Psoas muscle (tissue), 8 donors: ENCODE data around the gene TRAF3IP3. TPM values are rescaled to one million over a fixed set of nuclear protein-coding genes. Genes with fewer than 3 reads are reported as not detected.

ENCODE experiments used
- ATAC-seq, 4 donors: fragments of 200-7000 bp; cut with Tn5 transposase; one replicate each; pipeline ENCODE4 v1.9.1; 2020; ENCODE audit warnings: moderate library complexity in 3 of 4, mild to moderate bottlenecking in 2 of 4
- DNase-seq, 2 donors: peaks; one replicate each; pipeline ENCODE4 v3.0.0-alpha.2; 2020
- H3K27ac ChIP-seq: fragments of 200-600 bp; one replicate; pipeline ENCODE4 v1.8.0; 2022
- H3K27me3 ChIP-seq, 3 donors: fragments of 200-600 bp in 1 of 3; one replicate each; pipeline versions ENCODE4 v1.6.1 to v1.8.0; 2013 to 2022; ENCODE audit warnings: low read length in 2 of 3, mild to moderate bottlenecking in 2 of 3, moderate library complexity in 1 of 3; ENCODE audit not compliant: insufficient read depth in 3 of 3
- H3K36me3 ChIP-seq, 2 donors: fragments of 200-600 bp in 1 of 2; one replicate each; pipeline versions ENCODE4 v1.6.1 to v1.8.0; 2013 to 2022; ENCODE audit warnings: low read depth in 1 of 2, mild to moderate bottlenecking in 1 of 2, moderate library complexity in 1 of 2; ENCODE audit not compliant: insufficient read depth in 1 of 2
- H3K4me1 ChIP-seq: fragments of 200-600 bp; one replicate; pipeline ENCODE4 v1.8.0; 2022
- H3K4me3 ChIP-seq: fragments of 200-600 bp; one replicate; pipeline ENCODE4 v1.8.0; 2022; ENCODE audit warnings: mild to moderate bottlenecking
- H3K9me3 ChIP-seq: fragments of 200-600 bp; one replicate; pipeline ENCODE4 v1.8.0; 2022
- WGBS, 3 donors: extraction: QIAGEN DNeasy Blood & Tissue Kit; methylation state at CpG; one replicate each; pipeline versions ENCODE4 v1.1.6 to v1.1.7; 2013; 5-methylcytosine and 5-hydroxymethylcytosine counted together
- intact Hi-C, 2 donors: fragments of 100-400 bp; cut with DNase I; formaldehyde crosslinking; loops; one replicate each; pipeline versions ENCODE4 v1.11.0 to v1.14.2; 2022
- polyA plus RNA-seq, 3 donors: library from polyadenylated mRNA; stranded (reverse); fragments of 200-250 nt; gene quantifications; one replicate each; pipeline ENCODE4 v1.2.3, GENCODE V29; 2013
- total RNA-seq, 4 donors: library from RNA; stranded (reverse); fragmentation: NEBNext Ultra II Directional in 2 of 4; extraction: Animal tissue kit (Norgen Biotek cat#: 25700) in 2 of 4; gene quantifications; one replicate each; pipeline versions ENCODE4 v1.2.1 to v1.2.4, GENCODE V29; 2021 to 2023
- TF ChIP-seq, protein P1 (sequence below): fragments of 200-600 bp; IDR thresholded peaks from one replicate; pipeline ENCODE4 v1.8.0; 2022; ENCODE audit warnings: antibody characterized with exemption
- donor health status: healthy with polysubstance abuse.
- donor health status: DM: no; HTN: no; CAD: no; lungs with moderate emphysema.
- donor health status: Bipolar disorder and iron deficiency.
- donor health status: healthy.
- donor health status: DM: yes; HTN: yes; CAD: no.
- donor health status: DM: no; HTN: no; CAD: no.
- donor health status: DM: no; HTN: no; CAD: no.
- donor health status: DM: yes; HTN: yes; CAD: no.

The TRAF3IP3 gene
- total and polyA plus RNA-seq, 7 donors = 0.23 to 2.0 (median 0.84) TPM

GRCh38 chr1:209737118-209737505 lies 18.7 kb upstream of the TRAF3IP3 start:
- H3K4me1 ChIP-seq = no peaks in the 10 kb centered on the region
- TF ChIP-seq, protein P1, sequence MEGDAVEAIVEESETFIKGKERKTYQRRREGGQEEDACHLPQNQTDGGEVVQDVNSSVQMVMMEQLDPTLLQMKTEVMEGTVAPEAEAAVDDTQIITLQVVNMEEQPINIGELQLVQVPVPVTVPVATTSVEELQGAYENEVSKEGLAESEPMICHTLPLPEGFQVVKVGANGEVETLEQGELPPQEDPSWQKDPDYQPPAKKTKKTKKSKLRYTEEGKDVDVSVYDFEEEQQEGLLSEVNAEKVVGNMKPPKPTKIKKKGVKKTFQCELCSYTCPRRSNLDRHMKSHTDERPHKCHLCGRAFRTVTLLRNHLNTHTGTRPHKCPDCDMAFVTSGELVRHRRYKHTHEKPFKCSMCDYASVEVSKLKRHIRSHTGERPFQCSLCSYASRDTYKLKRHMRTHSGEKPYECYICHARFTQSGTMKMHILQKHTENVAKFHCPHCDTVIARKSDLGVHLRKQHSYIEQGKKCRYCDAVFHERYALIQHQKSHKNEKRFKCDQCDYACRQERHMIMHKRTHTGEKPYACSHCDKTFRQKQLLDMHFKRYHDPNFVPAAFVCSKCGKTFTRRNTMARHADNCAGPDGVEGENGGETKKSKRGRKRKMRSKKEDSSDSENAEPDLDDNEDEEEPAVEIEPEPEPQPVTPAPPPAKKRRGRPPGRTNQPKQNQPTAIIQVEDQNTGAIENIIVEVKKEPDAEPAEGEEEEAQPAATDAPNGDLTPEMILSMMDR = no peak
- H3K27ac ChIP-seq = no peak overlapping the region
- ATAC-seq (no peak), DNase-seq (no peak)
- intact Hi-C loops = no loop called here
- H3K36me3 ChIP-seq = no peaks in the 10 kb centered on the region
- H3K4me3 ChIP-seq = no peak overlapping the region
- H3K27me3 ChIP-seq = no peaks in the 10 kb centered on the region
- H3K9me3 ChIP-seq = no peaks in the 10 kb centered on the region
- WGBS, 3 donors = 73 to 83% (median 78%) methylated on average over 5 of the region's 5 CpGs

GRCh38 chr1:209738270-209738669 lies 17.6 kb upstream of the TRAF3IP3 start:
- TF ChIP-seq, protein P1 = no peak
- H3K4me3 ChIP-seq = no peak overlapping the region
- H3K27ac ChIP-seq = no peak overlapping the region
- DNase-seq = no peak
- no peaks in the 10 kb centered on the region for H3K27me3 ChIP-seq
- H3K36me3 ChIP-seq = no peaks in the 10 kb centered on the region
- intact Hi-C loops = no loop called here
- ATAC-seq = no peak
- 59 to 90% (median 69%) methylated on average over 1 of the region's 1 CpG for WGBS, 3 donors
- H3K9me3 ChIP-seq = no peaks in the 10 kb centered on the region
- H3K4me1 ChIP-seq = no peaks in the 10 kb centered on the region

- no peaks in the 10 kb centered on the region for H3K9me3 ChIP-seq
- H3K36me3 ChIP-seq = no peaks in the 10 kb centered on the region
- H3K27ac ChIP-seq = no peak overlapping the region
- no peak overlapping the region for H3K4me3 ChIP-seq
- TF ChIP-seq, protein P1 = no peak
- no peaks in the 10 kb centered on the region for H3K27me3 ChIP-seq
- ATAC-seq (no peak), DNase-seq (no peak)
- no peaks in the 10 kb centered on the region for H3K4me1 ChIP-seq
- intact Hi-C loops = no loop called here
- WGBS, 3 donors = 90 to 93% (median 92%) methylated on average over 3 of the region's 3 CpGs
These were observed 14.7 kb upstream of the TRAF3IP3 start for GRCh38 chr1:209741193-209741592.

DNA sequence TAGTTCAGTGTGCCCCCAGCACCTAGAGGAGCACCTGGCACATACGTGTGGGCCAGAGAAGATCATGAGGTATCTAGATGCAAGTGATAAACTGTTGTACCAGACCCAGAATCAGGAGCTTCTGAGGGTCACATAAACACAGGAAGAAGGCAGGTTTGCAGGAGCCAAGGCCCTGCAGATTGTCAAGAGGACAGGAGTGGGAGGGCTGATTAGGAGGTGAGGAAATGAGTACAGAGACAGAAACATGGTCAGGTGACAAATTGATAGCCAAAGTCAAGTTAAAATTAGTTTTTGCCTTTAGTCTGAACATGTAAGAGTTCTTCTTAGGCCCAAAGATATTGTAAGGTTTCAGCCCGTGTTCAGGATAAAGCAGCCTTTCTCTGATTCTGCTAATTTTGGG lies 14.0 kb upstream of the TRAF3IP3 start:
- H3K4me3 ChIP-seq = no peak overlapping the region
- no peaks in the 10 kb centered on the region for H3K4me1 ChIP-seq
- no peak overlapping the region for H3K27ac ChIP-seq
- TF ChIP-seq, protein P1 = no peak
- no peaks in the 10 kb centered on the region for H3K9me3 ChIP-seq
- DNase-seq (no peak), ATAC-seq (no peak)
- no peaks in the 10 kb centered on the region for H3K36me3 ChIP-seq
- no peaks in the 10 kb centered on the region for H3K27me3 ChIP-seq
- 77 to 87% (median 85%) methylated on average over 2 of the region's 2 CpGs for WGBS, 3 donors
- intact Hi-C loops = no loop called here

GRCh38 chr1:209742409-209743144 lies 13.3 kb upstream of the TRAF3IP3 start:
- DNase-seq = no peak
- Histone ChIP-seq H3K27me3 (no peaks in the 10 kb centered on the region), H3K36me3 (no peaks in the 10 kb centered on the region), H3K27ac (no peak overlapping the region), H3K4me3 (no peak overlapping the region), H3K9me3 (no peaks in the 10 kb centered on the region), H3K4me1 (no peaks in the 10 kb centered on the region)
- WGBS, 3 donors = 55 to 61% (median 58%) methylated on average over 8 of the region's 8 CpGs
- intact Hi-C loops = no loop called here
- TF ChIP-seq, protein P1 = no peak
- peak in 1 of 4 donors; percentile 56 for ATAC-seq
